GM23248 (cell line): ENCODE data around the gene SLC22A3. TPM values are rescaled to one million over a fixed set of nuclear protein-coding genes. Genes with fewer than 3 reads are reported as not detected.

ENCODE experiments used
- DNase-seq: peaks from one replicate; pipeline ENCODE4 v3.0.0-alpha.2; 2015
- H2AFZ ChIP-seq: fragments of 200-600 bp; sonication (generic); 2 replicates; pipeline ENCODE4 v1.6.1; 2016; ENCODE audit warnings: antibody characterized with exemption
- H3F3A ChIP-seq: fragments of 200-600 bp; sonication (generic); 2 replicates; pipeline ENCODE4 v1.6.1; 2016; ENCODE audit warnings: mild to moderate bottlenecking, antibody characterized with exemption, mixed run types; ENCODE audit not compliant: insufficient read depth
- H3K27ac ChIP-seq: fragments of 200-600 bp; sonication (generic); 2 replicates; pipeline ENCODE4 v1.5.1; 2016; ENCODE audit warnings: mild to moderate bottlenecking
- H3K27me3 ChIP-seq: fragments of 200-600 bp; sonication (generic); replicated peaks from 2 replicates; pipeline ENCODE4 v1.6.1; 2016; ENCODE audit warnings: mild to moderate bottlenecking; ENCODE audit not compliant: insufficient read depth
- H3K36me3 ChIP-seq: fragments of 200-600 bp; sonication (generic); 2 replicates; pipeline ENCODE4 v1.6.1; 2016; ENCODE audit warnings: low read depth, mild to moderate bottlenecking
- H3K4me1 ChIP-seq: fragments of 200-600 bp; sonication (generic); 2 replicates; pipeline ENCODE4 v1.6.1; 2016; ENCODE audit warnings: mild to moderate bottlenecking; ENCODE audit not compliant: insufficient read depth
- H3K4me2 ChIP-seq: fragments of 200-600 bp; sonication (generic); one replicate; pipeline ENCODE4 v1.6.1; 2016; ENCODE audit warnings: mild to moderate bottlenecking; ENCODE audit not compliant: unreplicated experiment
- H3K4me3 ChIP-seq: fragments of 200-600 bp; sonication (generic); 2 replicates; pipeline ENCODE4 v1.5.1; 2016; ENCODE audit warnings: mild to moderate bottlenecking
- H3K79me2 ChIP-seq: fragments of 200-600 bp; sonication (generic); 2 replicates; pipeline ENCODE4 v1.6.1; 2016; ENCODE audit warnings: mild to moderate bottlenecking; ENCODE audit not compliant: insufficient read depth
- H3K9ac ChIP-seq: fragments of 200-600 bp; sonication (generic); 2 replicates; pipeline ENCODE4 v1.6.1; 2016; ENCODE audit warnings: mild to moderate bottlenecking
- H3K9me2 ChIP-seq: fragments of 200-600 bp; sonication (generic); 2 replicates; pipeline ENCODE4 v1.6.1; 2016; ENCODE audit warnings: mixed run types, mild to moderate bottlenecking, moderate library complexity; ENCODE audit not compliant: insufficient read depth
- H3K9me3 ChIP-seq: fragments of 200-600 bp; sonication (generic); one replicate; pipeline ENCODE4 v1.6.1; 2017; ENCODE audit warnings: low read depth
- H4K20me1 ChIP-seq: fragments of 200-600 bp; sonication (generic); 2 replicates; pipeline ENCODE4 v1.6.0; 2016; ENCODE audit not compliant: insufficient read depth
- EZH2 ChIP-seq: fragments of 200-600 bp; sonication (generic); IDR thresholded peaks from 2 replicates; pipeline ENCODE4 v1.6.1; 2018; ENCODE audit warnings: antibody characterized with exemption, mild to moderate bottlenecking; ENCODE audit not compliant: insufficient read depth, poor library complexity, severe bottlenecking
- EZH2phosphoT487 ChIP-seq: fragments of 200-600 bp; sonication (generic); IDR thresholded peaks from 2 replicates; pipeline ENCODE4 v1.6.1; 2018; ENCODE audit warnings: antibody characterized with exemption, moderate library complexity, mild to moderate bottlenecking, low read depth; ENCODE audit not compliant: insufficient read depth
- WGBS, 2 experiments: methylation state at CpG; one replicate each; pipeline ENCODE4 v1.1.6; 2015 to 2017; ENCODE audit warnings: low lambda C conversion rate in 2 of 2, low coverage in 1 of 2; ENCODE audit errors: missing lambda C conversion rate in 2 of 2; 5-methylcytosine and 5-hydroxymethylcytosine counted together
- in situ Hi-C: fragments of 300-500 bp; cut with MboI; formaldehyde crosslinking; loops from 2 replicates; pipeline ENCODE4 v1.15.0; 2020
- polyA plus RNA-seq: library from polyadenylated mRNA; unstranded; fragments of >200 nt; fragmentation: Nextera tagmentation; extraction: Ambion mirVana; gene quantifications from 2 replicates; pipeline ENCODE4 v1.2.1, GENCODE V29; 2016
- total RNA-seq: library from RNA; depleted of rRNA; stranded (reverse); fragments of >200 nt; shearing (Covaris generic); gene quantifications from 2 replicates; pipeline ENCODE4 v1.2.3, GENCODE V29; 2014

The SLC22A3 gene
- total and polyA plus RNA-seq, 2 experiments from 2014 or later, result not detected

DNA sequence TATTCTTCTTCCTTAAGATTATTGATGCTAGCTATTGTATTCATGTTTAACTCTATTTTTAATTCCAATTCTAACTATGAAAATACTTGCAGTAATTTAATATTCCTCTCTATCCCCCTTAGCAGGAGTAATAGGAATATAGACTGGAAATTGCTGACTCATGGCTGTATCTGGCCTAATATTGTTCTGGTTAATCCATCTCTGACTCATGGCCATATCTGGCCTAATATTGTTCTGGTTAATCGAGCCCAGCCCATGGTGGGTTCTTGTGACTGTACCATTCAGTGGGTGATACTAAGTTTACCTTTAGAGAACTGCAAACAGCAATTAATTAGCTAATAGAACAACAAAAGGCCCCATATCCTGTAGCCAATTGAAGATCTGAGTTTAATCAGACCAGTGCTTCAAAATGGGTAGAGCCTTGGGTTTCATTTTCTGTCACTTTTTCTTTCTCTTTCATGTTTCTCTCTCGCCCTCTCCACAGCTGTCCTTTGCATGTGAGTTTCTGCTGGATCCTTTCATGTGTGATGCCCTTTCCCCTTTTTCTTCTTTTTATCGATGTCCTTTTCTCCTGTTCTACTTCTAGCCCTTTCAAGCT is 50.6 kb downstream of the SLC22A3 start:
- H3K9me2 ChIP-seq, result no peaks in the 10 kb centered on the region
- 46 to 52% methylated on average over 3 of the region's 3 CpGs for WGBS, 2 experiments
- DNase-seq, result peak; percentile 29
- no peaks in the 10 kb centered on the region for H3K9me3 ChIP-seq
- H3K27me3 ChIP-seq, result no peaks in the 10 kb centered on the region
- in situ Hi-C loops, result no loop called here
- H2AFZ ChIP-seq, result no peak overlapping the region
- no peak for TF ChIP-seq EZH2
- TF ChIP-seq EZH2phosphoT487, result no peak
- H3K36me3 ChIP-seq, result no peaks in the 10 kb centered on the region
- H3K27ac ChIP-seq, result no peak overlapping the region
- no peaks in the 10 kb centered on the region for H3K4me1 ChIP-seq
- no peaks in the 10 kb centered on the region for H3F3A ChIP-seq
- no peak overlapping the region for H3K4me3 ChIP-seq
- H4K20me1 ChIP-seq, result no peaks in the 10 kb centered on the region
- H3K4me2 ChIP-seq, result no peak overlapping the region
- no peaks in the 10 kb centered on the region for H3K79me2 ChIP-seq
- no peak overlapping the region for H3K9ac ChIP-seq

DNA sequence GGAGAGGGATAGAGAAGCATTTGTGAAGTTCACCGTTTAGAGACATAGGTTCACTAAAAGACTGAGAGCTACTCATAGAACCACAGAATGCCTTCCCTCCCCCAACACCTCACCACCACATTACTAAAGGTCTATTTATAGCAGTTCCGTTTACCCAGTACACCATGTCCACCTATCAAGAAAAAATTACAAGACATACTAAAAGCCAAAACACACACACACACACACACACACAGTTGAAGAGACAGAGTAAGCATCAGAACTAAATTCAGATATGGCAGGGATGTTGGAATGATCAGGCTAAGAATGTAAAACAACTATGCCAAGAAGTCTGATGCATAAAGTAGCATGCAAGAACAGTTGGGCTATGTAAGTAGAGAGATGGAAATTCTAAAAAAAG is 52.3 kb downstream of the SLC22A3 start:
- Histone ChIP-seq H3F3A (no peaks in the 10 kb centered on the region), H3K4me1 (no peaks in the 10 kb centered on the region), H3K4me3 (no peak overlapping the region), H3K36me3 (no peaks in the 10 kb centered on the region), H3K4me2 (no peak overlapping the region), H3K9me2 (no peaks in the 10 kb centered on the region), H3K9ac (no peak overlapping the region), H4K20me1 (no peaks in the 10 kb centered on the region), H2AFZ (no peak overlapping the region), H3K27me3 (no peaks in the 10 kb centered on the region), H3K9me3 (no peaks in the 10 kb centered on the region), H3K27ac (no peak overlapping the region), H3K79me2 (no peaks in the 10 kb centered on the region)
- in situ Hi-C loops, result no loop called here
- DNase-seq, result no peak
- 76 to 77% methylated on average over 2 of the region's 2 CpGs for WGBS, 2 experiments
- TF ChIP-seq EZH2, result no peak
- TF ChIP-seq EZH2phosphoT487, result no peak

DNA sequence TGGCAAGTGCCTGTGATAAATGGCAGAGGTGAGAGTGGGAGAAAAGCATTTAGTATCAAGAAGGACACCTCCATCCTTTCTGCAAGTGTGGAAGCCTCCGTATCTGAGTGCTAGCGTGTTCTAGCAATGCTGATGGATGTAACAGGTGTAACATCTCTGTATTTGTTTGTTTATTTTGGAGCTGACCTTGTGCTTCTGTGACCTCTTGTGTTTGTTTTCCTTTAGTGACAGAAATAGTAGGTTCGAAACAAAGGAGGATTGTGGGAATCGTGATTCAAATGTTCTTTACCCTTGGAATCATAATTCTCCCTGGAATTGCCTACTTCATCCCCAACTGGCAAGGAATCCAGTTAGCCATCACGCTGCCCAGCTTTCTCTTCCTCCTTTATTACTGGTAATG is 60.4 kb downstream of the SLC22A3 start:
- H3K27ac ChIP-seq, result no peak overlapping the region
- no peaks in the 10 kb centered on the region for H3K9me3 ChIP-seq
- no peaks in the 10 kb centered on the region for H3K4me1 ChIP-seq
- no peak overlapping the region for H2AFZ ChIP-seq
- H3K9me2 ChIP-seq, result no peaks in the 10 kb centered on the region
- H3F3A ChIP-seq, result no peaks in the 10 kb centered on the region
- TF ChIP-seq EZH2phosphoT487, result no peak
- no peak for TF ChIP-seq EZH2
- no peak overlapping the region for H3K9ac ChIP-seq
- WGBS, 2 experiments, result 66 to 74% methylated on average over 5 of the region's 5 CpGs
- H4K20me1 ChIP-seq, result no peaks in the 10 kb centered on the region
- no peak overlapping the region for H3K4me3 ChIP-seq
- no peaks in the 10 kb centered on the region for H3K27me3 ChIP-seq
- no peak for DNase-seq
- in situ Hi-C loops, result no loop called here
- H3K4me2 ChIP-seq, result no peak overlapping the region
- no peaks in the 10 kb centered on the region for H3K79me2 ChIP-seq
- no peaks in the 10 kb centered on the region for H3K36me3 ChIP-seq

DNA sequence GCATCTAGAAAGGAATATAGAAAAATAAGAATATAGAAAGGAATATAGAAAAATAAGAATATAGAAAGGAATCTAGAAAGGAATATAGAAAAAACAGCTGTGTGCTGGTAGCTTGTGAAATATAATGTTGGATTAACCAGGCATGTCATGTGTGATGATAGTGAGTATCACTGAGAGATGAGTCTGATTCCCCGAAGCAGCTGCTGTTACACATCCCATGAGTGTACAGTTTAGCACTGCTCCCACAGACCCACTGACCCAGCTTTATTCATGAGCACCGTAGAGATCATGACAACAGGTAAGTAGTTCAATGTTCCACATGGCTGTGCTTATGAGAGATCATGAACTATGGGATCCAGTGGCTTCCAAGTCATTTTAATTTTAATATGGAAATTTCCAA is 64.8 kb downstream of the SLC22A3 start:
- Histone ChIP-seq H3K79me2 (no peaks in the 10 kb centered on the region), H3K4me2 (no peak overlapping the region), H3K9me2 (no peaks in the 10 kb centered on the region), H3K36me3 (no peaks in the 10 kb centered on the region), H4K20me1 (no peaks in the 10 kb centered on the region), H3K27me3 (no peaks in the 10 kb centered on the region), H3K4me3 (no peak overlapping the region), H3K9ac (no peak overlapping the region), H2AFZ (no peak overlapping the region), H3F3A (no peaks in the 10 kb centered on the region), H3K27ac (no peak overlapping the region), H3K4me1 (no peaks in the 10 kb centered on the region), H3K9me3 (no peaks in the 10 kb centered on the region)
- TF ChIP-seq EZH2phosphoT487 (no peak), EZH2 (no peak)
- DNase-seq, result no peak
- 31% methylated on average over 2 of the region's 2 CpGs for WGBS, 2 experiments
- in situ Hi-C loops, result no loop called here

DNA sequence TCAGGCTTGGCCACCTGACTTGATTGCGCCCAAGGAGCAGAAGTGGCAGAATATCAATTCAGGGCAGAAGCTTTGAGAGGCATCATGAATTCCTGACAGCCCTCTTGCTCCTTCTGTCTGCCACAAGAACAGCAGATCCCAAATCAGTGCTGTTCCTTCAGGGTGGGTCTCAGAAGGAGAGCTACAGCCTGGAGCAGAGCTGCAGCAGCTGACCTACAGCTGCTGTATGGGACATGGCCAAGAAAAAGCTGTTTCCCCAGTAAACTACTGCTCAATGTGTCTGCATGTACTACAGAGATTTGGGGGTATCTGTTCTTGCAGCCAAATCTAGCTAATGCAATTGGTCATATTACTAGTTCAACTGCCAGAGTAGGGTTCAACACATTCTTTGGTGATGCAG is 69.0 kb downstream of the SLC22A3 start:
- no peak overlapping the region for H3K27ac ChIP-seq
- no peak overlapping the region for H3K4me3 ChIP-seq
- in situ Hi-C loops, result no loop called here
- WGBS, 2 experiments, result 67 to 83% methylated on average over 1 of the region's 1 CpG
- no peak for DNase-seq
- no peak for TF ChIP-seq EZH2
- TF ChIP-seq EZH2phosphoT487, result no peak
- no peaks in the 10 kb centered on the region for H3K79me2 ChIP-seq
- H3K27me3 ChIP-seq, result no peaks in the 10 kb centered on the region
- no peaks in the 10 kb centered on the region for H3K9me2 ChIP-seq
- H3K4me1 ChIP-seq, result no peaks in the 10 kb centered on the region
- no peaks in the 10 kb centered on the region for H3F3A ChIP-seq
- no peaks in the 10 kb centered on the region for H3K9me3 ChIP-seq
- H3K9ac ChIP-seq, result no peak overlapping the region
- no peaks in the 10 kb centered on the region for H4K20me1 ChIP-seq
- H3K36me3 ChIP-seq, result no peaks in the 10 kb centered on the region
- H2AFZ ChIP-seq, result no peak overlapping the region
- H3K4me2 ChIP-seq, result no peak overlapping the region
